Measurements from ENCODE around the gene ZNF185.
"Not testable (repeated sequence)": the region's sequence is repeated elsewhere in the genome, so short reads cannot be mapped to it uniquely, and the experiment has no call there.

ZNF185 gene

DNA sequence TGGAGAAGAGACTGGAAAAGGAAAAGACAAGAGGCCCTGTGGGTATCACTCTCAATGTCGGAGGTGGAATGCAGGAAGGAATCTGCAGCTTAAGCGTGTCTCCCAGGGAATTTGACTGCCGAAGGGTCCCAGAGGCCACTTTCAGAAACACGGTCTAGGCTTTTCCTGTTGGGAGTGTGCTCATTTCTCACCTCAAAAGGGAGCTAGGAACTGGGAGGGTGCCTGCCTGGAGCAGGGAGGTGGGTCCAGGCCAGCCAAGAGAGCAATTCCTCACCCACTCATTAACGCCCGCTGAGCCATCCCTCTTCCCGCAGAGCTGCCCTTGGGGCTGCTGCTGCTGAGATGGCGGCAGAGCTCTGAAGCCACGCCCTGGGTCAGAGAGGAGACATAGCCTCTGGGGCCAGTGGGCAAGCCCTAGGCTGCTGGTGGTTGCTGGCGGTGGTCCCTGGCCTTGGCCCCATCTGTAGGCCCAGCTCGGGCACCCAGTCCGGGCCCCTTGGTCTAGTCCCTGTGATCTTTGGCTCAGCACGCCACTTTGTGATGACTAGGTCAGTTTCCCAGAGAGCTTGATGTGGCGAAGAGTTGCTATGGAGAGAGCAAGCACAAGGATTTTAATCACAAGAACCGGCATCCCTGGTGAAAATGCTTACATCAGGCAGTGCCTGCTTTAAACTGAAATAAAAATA is 4.1 kb downstream of the ZNF185 start:
- TF ChIP-seq, protein P1, sequence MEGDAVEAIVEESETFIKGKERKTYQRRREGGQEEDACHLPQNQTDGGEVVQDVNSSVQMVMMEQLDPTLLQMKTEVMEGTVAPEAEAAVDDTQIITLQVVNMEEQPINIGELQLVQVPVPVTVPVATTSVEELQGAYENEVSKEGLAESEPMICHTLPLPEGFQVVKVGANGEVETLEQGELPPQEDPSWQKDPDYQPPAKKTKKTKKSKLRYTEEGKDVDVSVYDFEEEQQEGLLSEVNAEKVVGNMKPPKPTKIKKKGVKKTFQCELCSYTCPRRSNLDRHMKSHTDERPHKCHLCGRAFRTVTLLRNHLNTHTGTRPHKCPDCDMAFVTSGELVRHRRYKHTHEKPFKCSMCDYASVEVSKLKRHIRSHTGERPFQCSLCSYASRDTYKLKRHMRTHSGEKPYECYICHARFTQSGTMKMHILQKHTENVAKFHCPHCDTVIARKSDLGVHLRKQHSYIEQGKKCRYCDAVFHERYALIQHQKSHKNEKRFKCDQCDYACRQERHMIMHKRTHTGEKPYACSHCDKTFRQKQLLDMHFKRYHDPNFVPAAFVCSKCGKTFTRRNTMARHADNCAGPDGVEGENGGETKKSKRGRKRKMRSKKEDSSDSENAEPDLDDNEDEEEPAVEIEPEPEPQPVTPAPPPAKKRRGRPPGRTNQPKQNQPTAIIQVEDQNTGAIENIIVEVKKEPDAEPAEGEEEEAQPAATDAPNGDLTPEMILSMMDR (IDR thresholded peaks at IDR 0.05; ENCODE audit: extremely low read depth, missing control alignments), result no peak
- no peak for DNase-seq (ENCODE audit: low spot score)

DNA sequence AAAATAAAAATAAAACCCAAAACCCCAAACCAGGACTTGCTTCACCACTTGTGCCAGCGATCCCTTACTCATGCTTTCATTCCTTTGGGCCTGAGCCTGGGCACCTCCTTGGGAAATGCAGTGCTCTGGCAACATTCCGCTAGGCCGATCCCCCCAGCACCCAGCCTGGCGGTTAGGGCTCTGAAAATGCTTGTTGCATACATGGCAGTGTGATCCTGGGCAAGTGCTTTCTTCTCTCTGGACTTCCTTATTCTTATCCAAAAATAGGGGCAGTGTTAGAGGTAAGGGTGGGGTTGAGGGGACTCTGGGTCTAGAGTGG is 4.6 kb downstream of the ZNF185 start:
- TF ChIP-seq, protein P1 (IDR thresholded peaks at IDR 0.05; ENCODE audit: extremely low read depth, missing control alignments), result no peak

DNA sequence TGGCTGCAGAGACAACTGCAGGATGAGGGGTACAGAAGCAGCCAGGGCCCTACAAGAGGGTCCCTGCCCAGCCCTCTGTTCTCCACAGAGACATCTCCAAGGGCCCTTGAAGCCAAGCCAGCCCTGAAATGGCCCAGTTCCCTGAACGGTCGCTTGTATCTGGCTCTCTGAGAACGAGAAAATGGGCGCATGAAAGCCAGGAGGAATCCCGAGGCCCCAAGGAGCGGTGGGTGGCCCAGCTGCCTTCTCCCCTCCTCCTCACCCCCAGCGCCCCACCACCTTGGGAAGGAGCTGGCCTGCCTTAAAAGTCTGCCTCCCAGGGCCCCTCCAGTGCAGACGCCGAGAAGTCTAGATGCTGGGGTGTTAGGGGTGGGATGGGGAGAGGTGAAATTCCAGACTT is 5.7 kb downstream of the ZNF185 start:
- no peak for DNase-seq (ENCODE audit: low spot score)
- TF ChIP-seq, protein P1 (IDR thresholded peaks at IDR 0.05; ENCODE audit: extremely low read depth, missing control alignments), result no peak

More for the DNA sequence above, 4.6 kb downstream of the ZNF185 start:
- DNase-seq (ENCODE audit: low spot score), result no peak

DNA sequence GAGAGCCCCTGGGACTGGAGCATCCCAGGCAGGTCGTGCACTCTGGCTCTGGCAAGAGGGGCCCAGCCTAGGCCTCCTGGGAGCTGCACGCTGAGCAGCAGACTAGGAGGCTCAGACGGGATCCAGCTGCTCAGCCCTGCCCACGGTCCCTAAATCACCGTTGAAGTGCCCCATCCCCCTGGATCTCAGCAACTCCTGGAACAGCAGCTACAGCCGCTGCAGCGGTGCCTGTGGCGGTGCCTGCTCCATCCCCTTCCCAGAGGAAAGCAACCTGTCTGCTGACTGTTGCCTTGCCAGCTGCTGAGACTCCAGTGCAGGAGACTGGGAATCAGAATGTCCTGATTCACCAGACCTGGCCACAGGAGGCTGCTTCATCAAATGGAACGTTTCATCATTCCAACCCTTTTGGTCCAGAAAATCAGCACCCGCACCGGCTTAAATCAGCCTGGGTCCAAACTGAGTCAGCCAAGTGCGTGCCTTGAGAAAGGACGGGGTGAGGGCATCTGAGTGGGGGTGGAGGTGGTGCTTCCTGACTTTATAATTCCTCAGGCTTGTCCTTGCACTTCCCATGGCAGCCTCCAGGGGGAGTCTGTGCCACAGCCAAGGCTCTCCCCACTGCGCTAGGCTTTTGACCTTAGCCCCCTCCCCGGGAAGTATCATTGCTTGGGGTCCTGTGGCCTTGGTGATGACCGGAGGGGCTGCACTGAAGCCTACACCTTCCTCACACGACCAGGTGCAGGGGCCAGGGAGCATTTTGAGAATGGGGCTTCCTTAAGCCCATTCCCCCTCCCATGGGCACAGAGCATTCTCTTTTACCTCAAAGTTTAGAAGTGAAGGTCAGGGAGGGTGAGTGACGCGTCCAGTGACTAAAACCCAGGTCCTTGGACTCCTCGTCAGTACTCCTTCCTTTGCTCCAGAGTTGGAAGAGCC is 6.5 kb downstream of the ZNF185 start:
- DNase-seq (ENCODE audit: low spot score), result peak; percentile 52

DNA sequence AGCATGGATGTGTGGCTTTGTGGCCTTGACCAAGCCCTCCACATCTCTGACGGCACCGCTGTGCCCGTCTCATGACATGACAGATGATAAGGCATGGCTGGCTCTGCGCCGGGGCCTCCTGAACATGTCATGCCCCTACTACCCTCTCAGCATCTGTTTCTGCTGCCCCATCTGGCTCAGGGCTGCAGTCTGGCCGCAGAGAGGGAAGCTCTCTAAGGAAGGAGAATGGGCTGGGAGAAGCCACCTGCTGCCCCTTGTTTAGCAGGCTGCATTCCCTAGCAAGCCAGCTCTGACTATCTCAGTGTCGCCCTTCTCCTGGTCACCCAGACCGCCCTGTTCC is 7.2 kb downstream of the ZNF185 start:
- DNase-seq (ENCODE audit: low spot score), result no peak
- TF ChIP-seq, protein P1 (IDR thresholded peaks at IDR 0.05; ENCODE audit: extremely low read depth, missing control alignments), result no peak

More for the DNA sequence above, 6.5 kb downstream of the ZNF185 start:
- TF ChIP-seq, protein P1 (IDR thresholded peaks at IDR 0.05; ENCODE audit: extremely low read depth, missing control alignments), result peak; percentile 30

DNA sequence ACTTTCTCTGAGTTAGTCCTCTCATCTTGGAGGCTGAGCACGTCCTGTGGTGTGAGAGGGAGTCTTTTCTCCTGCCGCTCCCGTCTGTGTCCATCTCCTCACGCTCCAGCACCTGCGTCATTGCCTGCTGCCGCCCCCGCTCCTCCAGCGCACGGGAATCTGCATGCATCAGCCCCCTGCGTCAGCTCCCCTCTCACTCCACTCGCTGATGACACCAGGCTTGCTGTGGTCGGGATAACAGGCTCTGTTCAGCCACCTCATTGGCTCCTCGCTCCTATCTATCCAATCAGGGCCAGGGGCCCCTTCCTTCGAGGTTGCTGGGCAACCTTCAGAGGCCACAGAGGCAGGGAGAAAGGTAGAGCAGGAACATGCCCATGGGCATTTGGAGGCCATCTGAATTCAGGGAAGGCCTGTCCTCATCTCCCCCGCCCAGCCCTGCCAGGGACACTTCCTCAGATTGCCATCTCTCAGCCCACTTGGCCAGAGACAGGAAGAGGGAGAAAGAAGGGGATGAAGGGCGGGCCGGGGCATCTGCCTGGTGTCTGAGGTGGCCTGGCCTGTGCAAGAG is 9.3 kb downstream of the ZNF185 start:
- TF ChIP-seq, protein P1 (IDR thresholded peaks at IDR 0.05; ENCODE audit: extremely low read depth, missing control alignments), result no peak
- DNase-seq (ENCODE audit: low spot score), result no peak

DNA sequence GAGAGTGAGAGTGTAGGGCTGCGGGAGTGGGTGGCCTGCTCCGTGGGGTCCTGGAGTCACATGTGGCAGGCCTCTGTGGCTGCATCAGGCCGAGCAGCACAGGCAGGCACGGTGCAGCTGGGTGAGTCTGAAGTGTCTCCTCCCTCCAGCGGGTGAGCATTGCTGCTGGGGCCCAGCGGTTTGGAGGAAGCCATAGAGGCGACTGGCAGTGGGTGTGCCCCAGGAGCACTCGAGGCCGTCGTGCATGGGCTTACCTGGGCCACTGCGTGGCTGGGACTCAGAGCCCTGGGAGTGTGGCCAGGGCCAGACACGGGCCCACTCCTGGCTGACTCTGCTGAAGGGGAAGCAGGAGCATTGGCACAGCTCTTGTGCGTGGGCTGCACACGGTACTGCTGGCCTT is 10.6 kb downstream of the ZNF185 start:
- no peak for DNase-seq (ENCODE audit: low spot score)
- TF ChIP-seq, protein P1 (IDR thresholded peaks at IDR 0.05; ENCODE audit: extremely low read depth, missing control alignments), result no peak

DNA sequence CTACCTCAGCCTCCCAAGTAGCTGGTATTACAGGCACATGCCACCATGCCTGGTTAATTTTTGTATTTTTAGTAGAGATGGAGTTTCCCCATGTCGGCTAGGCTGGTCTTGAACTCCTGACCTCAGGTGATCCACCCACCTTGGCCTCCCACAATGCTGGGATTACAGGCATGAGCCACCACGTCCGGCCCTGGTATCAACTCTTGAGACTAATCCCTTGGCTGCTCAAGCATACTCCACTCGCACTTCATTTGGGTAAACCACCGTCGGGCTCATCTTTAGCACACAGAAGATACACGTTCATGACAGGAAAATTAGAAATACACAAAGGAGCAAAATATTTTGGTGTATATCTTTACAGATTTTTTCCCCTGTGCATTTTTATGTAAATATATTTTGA is 12.2 kb downstream of the ZNF185 start:
- DNase-seq (ENCODE audit: low spot score), result not testable (repeated sequence)

Data from GM20000 (cell line).